ENCODE data around the gene PRDX5. TPM values are rescaled to one million over a fixed set of nuclear protein-coding genes. Genes with fewer than 3 reads are reported as not detected.

The PRDX5 gene
- total RNA-seq, 1 experiment from 2014 or later: 228 TPM

- Histone ChIP-seq H3K9ac (ENCODE audit: extremely low read depth, insufficient read length, low read length) (no peak overlapping the region), H4K8ac (replicated peaks; ENCODE audit: insufficient read length, low read depth, low read length) (no peak overlapping the region), H3K18ac (ENCODE audit: insufficient read length, low read depth, low read length) (no peak overlapping the region), H4K91ac (ENCODE audit: insufficient read length, low read depth, low read length) (no peak overlapping the region), H3K27ac (ENCODE audit: insufficient read length, low read depth, low read length) (no peak overlapping the region), H3K9me3 (ENCODE audit: control insufficient read depth, low read depth, low read length) (no peaks in the 10 kb centered on the region), H3K14ac (ENCODE audit: insufficient read depth, low read length) (no peak overlapping the region), H3K79me1 (ENCODE audit: insufficient read depth, low read depth, low read length, poor library complexity, severe bottlenecking) (no peaks in the 10 kb centered on the region), H2AK5ac (ENCODE audit: insufficient read length, low read length) (no peak overlapping the region), H3K27me3 (ENCODE audit: insufficient read depth, low read length) (peaks cover 50% of the 10 kb centered on the region), H3K23me2 (ENCODE audit: insufficient read length, low read depth, low read length, poor library complexity, severe bottlenecking) (peaks cover 6% of the 10 kb centered on the region), H4K5ac (ENCODE audit: insufficient read length, low read depth, low read length) (no peak overlapping the region), H3K79me2 (ENCODE audit: insufficient read depth, low read length) (no peaks in the 10 kb centered on the region), H3K56ac (ENCODE audit: insufficient read length, low read depth, low read length) (no peak overlapping the region), H2BK20ac (ENCODE audit: low read depth, low read length, poor library complexity, severe bottlenecking) (no peak overlapping the region), H3K4me2 (ENCODE audit: insufficient read depth, insufficient read length, low read length) (peak overlapping the region; percentile 58), H2BK5ac (ENCODE audit: insufficient read length, low read length) (no peak overlapping the region), H3K4me1 (ENCODE audit: insufficient read depth, low read length) (no peaks in the 10 kb centered on the region), H2AFZ (ENCODE audit: low read length) (no peak overlapping the region), H4K20me1 (ENCODE audit: control insufficient read depth, insufficient read depth, insufficient read length) (no peaks in the 10 kb centered on the region), H2BK120ac (ENCODE audit: low read depth, low read length, poor library complexity, severe bottlenecking) (no peak overlapping the region), H3K23ac (ENCODE audit: insufficient read length, low read depth, low read length) (no peak overlapping the region), H2BK15ac (ENCODE audit: low read depth, low read length) (no peak overlapping the region), H2BK12ac (ENCODE audit: insufficient read length, low read depth, low read length) (no peak overlapping the region), H3K4ac (ENCODE audit: low read depth, low read length) (no peak overlapping the region), H3T11ph (ENCODE audit: low read length) (no peak overlapping the region)
- H3K36me3 Mint-ChIP-seq (ENCODE audit: insufficient read depth in 1 of 3, low read depth in 3 of 3): peaks cover 0 to 2% (median 0%) of the 10 kb centered on the region in 3 experiments; a peak in 3 of 7 replicates
- peaks cover 68% of the 10 kb centered on the region for H3K27me3 Mint-ChIP-seq (ENCODE audit: low read depth)
- peaks cover 12 to 13% of the 10 kb centered on the region in 2 experiments for H3K4me1 Mint-ChIP-seq
- DNase-seq: no peak
- peak overlapping the region; percentile 36 to 78 for H3K4me3 Mint-ChIP-seq
- no CpG with 5 or more reads among the region's 10 CpGs for WGBS (ENCODE audit: extremely low coverage, insufficient read length, low lambda C conversion rate)
- no peaks in the 10 kb centered on the region; a peak in 2 of 5 replicates for H3K9me3 Mint-ChIP-seq
- H3K27ac Mint-ChIP-seq: no peak overlapping the region
- TF ChIP-seq CTCF (conservative IDR thresholded peaks at IDR 0.05): no peak
These were observed 27.3 kb upstream of the PRDX5 start for GRCh38 chr11:64290352-64291261.
